ENCODE data around the gene ASPG.

The ASPG gene

GRCh38 chr14:104136472-104137296 is 51.2 kb downstream of the ASPG start:
- no peak for DNase-seq (ENCODE audit: low spot score)

GRCh38 chr14:104137297-104138097 is 52.0 kb downstream of the ASPG start:
- DNase-seq (ENCODE audit: low spot score) = peak; percentile 74

- no peak for DNase-seq (ENCODE audit: low spot score)
Measured at GRCh38 chr14:104138098-104138717, 52.7 kb downstream of the ASPG start, which contains the start of gene KIF26A. Gene KIF26A, plus strand, starts transcription at chr14:104138587. Its CDS starts 136 bp downstream, at chr14:104138723.

- DNase-seq (ENCODE audit: low spot score) = no peak
Measured at GRCh38 chr14:104138718-104139459, 53.4 kb downstream of the ASPG start.

- DNase-seq (ENCODE audit: low spot score) = no peak
Measured at GRCh38 chr14:104139460-104140212, 54.1 kb downstream of the ASPG start.

GRCh38 chr14:104140213-104140462 is 54.6 kb downstream of the ASPG start:
- DNase-seq (ENCODE audit: low spot score) = no peak

- DNase-seq (ENCODE audit: low spot score) = no peak
Measured at GRCh38 chr14:104140463-104141331, 55.2 kb downstream of the ASPG start.

GRCh38 chr14:104141621-104142091 is 56.2 kb downstream of the ASPG start:
- DNase-seq (ENCODE audit: low spot score) = no peak

GRCh38 chr14:104142136-104142945 is 56.8 kb downstream of the ASPG start:
- no peak for DNase-seq (ENCODE audit: low spot score)

- DNase-seq (ENCODE audit: low spot score) = no peak
Measured at GRCh38 chr14:104142946-104143470, 57.5 kb downstream of the ASPG start.

- no peak for DNase-seq (ENCODE audit: low spot score)
Measured at GRCh38 chr14:104143521-104144452, 58.3 kb downstream of the ASPG start.

GRCh38 chr14:104144453-104144790 is 58.9 kb downstream of the ASPG start:
- DNase-seq (ENCODE audit: low spot score) = no peak

GRCh38 chr14:104144911-104145825 is 59.7 kb downstream of the ASPG start:
- no peak for DNase-seq (ENCODE audit: low spot score)

GRCh38 chr14:104145826-104146601 is 60.5 kb downstream of the ASPG start:
- no peak for DNase-seq (ENCODE audit: low spot score)

- DNase-seq (ENCODE audit: low spot score) = no peak
Measured at GRCh38 chr14:104146651-104147345, 61.3 kb downstream of the ASPG start.

All from hepatic stellate cell (primary cell).